GM19099 (cell line): ENCODE data around the gene NOP53.

Source experiments
- POLR2A ChIP-seq: IDR thresholded peaks from 3 replicates; pipeline ENCODE4 v1.6.1; 2011; ENCODE audit warnings: low read depth; ENCODE audit not compliant: insufficient read length; ENCODE audit errors: extremely low read depth

Gene NOP53

GRCh38 chr19:47745010-47745901 is at the start of gene NOP53:
Gene NOP53 (plus strand): TSS chr19:47745546. CDS start chr19:47745560, 14 bp downstream.
- peak; percentile 95 for TF ChIP-seq POLR2A

GRCh38 chr19:47696635-47697034 is 48.7 kb upstream of the NOP53 start:
- no peak for TF ChIP-seq POLR2A

- no peak for TF ChIP-seq POLR2A
Observed at GRCh38 chr19:47697863-47698609, 47.3 kb upstream of the NOP53 start.

- TF ChIP-seq POLR2A = no peak
Observed at GRCh38 chr19:47698631-47699359, 46.6 kb upstream of the NOP53 start.

GRCh38 chr19:47699360-47699917 is 45.9 kb upstream of the NOP53 start:
- TF ChIP-seq POLR2A = no peak

- TF ChIP-seq POLR2A = no peak
Observed at GRCh38 chr19:47700934-47701716, 44.2 kb upstream of the NOP53 start.

- no peak for TF ChIP-seq POLR2A
Observed at GRCh38 chr19:47701717-47702552, 43.4 kb upstream of the NOP53 start.

- no peak for TF ChIP-seq POLR2A
Observed at GRCh38 chr19:47702671-47703070, 42.7 kb upstream of the NOP53 start.

- TF ChIP-seq POLR2A = no peak
Observed at GRCh38 chr19:47703301-47703700, 42.0 kb upstream of the NOP53 start.

GRCh38 chr19:47704024-47704423 is 41.3 kb upstream of the NOP53 start:
- no peak for TF ChIP-seq POLR2A

- TF ChIP-seq POLR2A = no peak
Observed at GRCh38 chr19:47704656-47705055, 40.7 kb upstream of the NOP53 start.

GRCh38 chr19:47707135-47707925 is 38.0 kb upstream of the NOP53 start:
- TF ChIP-seq POLR2A = no peak
